ENCODE data around the gene SNAI3.
A peak's percentile ranks its signal among the peaks of the same experiment; 100 is the strongest.

SNAI3 gene

GRCh38 chr16:88686439-88687253, at the start of gene SNAI3:
Gene SNAI3, minus strand, starts transcription at chr16:88686507. Its CDS starts 101 bp downstream, at chr16:88686406.
- DNase-seq (ENCODE audit: low spot score) = peak; percentile 44

- no peak for DNase-seq (ENCODE audit: low spot score)
Measured at GRCh38 chr16:88736088-88736487, 49.8 kb upstream of the SNAI3 start.

- no peak for DNase-seq (ENCODE audit: low spot score)
Measured at GRCh38 chr16:88735616-88736015, 49.3 kb upstream of the SNAI3 start.

GRCh38 chr16:88735121-88735520, 48.8 kb upstream of the SNAI3 start:
- DNase-seq (ENCODE audit: low spot score) = no peak

GRCh38 chr16:88734361-88734728, 48.0 kb upstream of the SNAI3 start:
- no peak for DNase-seq (ENCODE audit: low spot score)

GRCh38 chr16:88733630-88734360, 47.5 kb upstream of the SNAI3 start:
- DNase-seq (ENCODE audit: low spot score) = no peak

GRCh38 chr16:88732961-88733294, 46.6 kb upstream of the SNAI3 start:
- no peak for DNase-seq (ENCODE audit: low spot score)

GRCh38 chr16:88732172-88732960, 46.1 kb upstream of the SNAI3 start:
- DNase-seq (ENCODE audit: low spot score) = no peak

- no peak for DNase-seq (ENCODE audit: low spot score)
Measured at GRCh38 chr16:88731699-88732098, 45.4 kb upstream of the SNAI3 start.

- DNase-seq (ENCODE audit: low spot score) = no peak
Measured at GRCh38 chr16:88730632-88731607, 44.6 kb upstream of the SNAI3 start.

- DNase-seq (ENCODE audit: low spot score) = no peak
Measured at GRCh38 chr16:88727871-88728270, 41.6 kb upstream of the SNAI3 start.

GRCh38 chr16:88726981-88727380, 40.7 kb upstream of the SNAI3 start:
- no peak for DNase-seq (ENCODE audit: low spot score)

- no peak for DNase-seq (ENCODE audit: low spot score)
Measured at GRCh38 chr16:88726408-88726749, 40.1 kb upstream of the SNAI3 start.

- DNase-seq (ENCODE audit: low spot score) = no peak
Measured at GRCh38 chr16:88725609-88726407, 39.5 kb upstream of the SNAI3 start.

- DNase-seq (ENCODE audit: low spot score) = no peak
Measured at GRCh38 chr16:88724855-88725555, 38.7 kb upstream of the SNAI3 start.

GRCh38 chr16:88723911-88724310, 37.6 kb upstream of the SNAI3 start:
- no peak for DNase-seq (ENCODE audit: low spot score)

GRCh38 chr16:88723507-88723887, 37.2 kb upstream of the SNAI3 start:
- no peak for DNase-seq (ENCODE audit: low spot score)

- DNase-seq (ENCODE audit: low spot score) = no peak
Measured at GRCh38 chr16:88722784-88723506, 36.6 kb upstream of the SNAI3 start.

Data from pons (tissue), 1 donor.